GM12801 (cell line): ENCODE data around the gene PHLDA2.

Source experiments
- TF ChIP-seq, protein P1 (sequence below): IDR thresholded peaks from one replicate; pipeline ENCODE4 v1.5.1; 2011; ENCODE audit warnings: control low read depth; ENCODE audit not compliant: insufficient read length; ENCODE audit errors: extremely low read depth

The PHLDA2 gene

DNA sequence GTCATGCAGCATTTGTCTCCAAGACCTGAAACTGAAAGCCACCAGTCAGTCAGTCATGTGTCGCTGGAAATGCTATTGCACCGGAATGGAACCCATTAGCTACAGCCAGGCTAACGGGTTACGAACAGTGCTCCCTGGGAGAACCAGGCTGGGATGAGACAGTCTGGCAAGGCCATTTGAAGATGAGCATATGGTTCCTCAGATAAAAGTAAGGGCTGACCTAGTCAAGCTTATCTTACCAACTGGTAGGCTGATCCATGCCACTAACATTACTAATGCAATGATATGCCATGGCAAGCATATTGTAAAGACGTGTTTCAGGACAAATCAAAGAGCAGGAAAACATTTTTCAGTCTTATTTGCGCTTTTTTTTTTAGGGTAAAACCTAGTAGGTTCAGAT lies 34.5 kb upstream of the PHLDA2 start:
- TF ChIP-seq, protein P1, sequence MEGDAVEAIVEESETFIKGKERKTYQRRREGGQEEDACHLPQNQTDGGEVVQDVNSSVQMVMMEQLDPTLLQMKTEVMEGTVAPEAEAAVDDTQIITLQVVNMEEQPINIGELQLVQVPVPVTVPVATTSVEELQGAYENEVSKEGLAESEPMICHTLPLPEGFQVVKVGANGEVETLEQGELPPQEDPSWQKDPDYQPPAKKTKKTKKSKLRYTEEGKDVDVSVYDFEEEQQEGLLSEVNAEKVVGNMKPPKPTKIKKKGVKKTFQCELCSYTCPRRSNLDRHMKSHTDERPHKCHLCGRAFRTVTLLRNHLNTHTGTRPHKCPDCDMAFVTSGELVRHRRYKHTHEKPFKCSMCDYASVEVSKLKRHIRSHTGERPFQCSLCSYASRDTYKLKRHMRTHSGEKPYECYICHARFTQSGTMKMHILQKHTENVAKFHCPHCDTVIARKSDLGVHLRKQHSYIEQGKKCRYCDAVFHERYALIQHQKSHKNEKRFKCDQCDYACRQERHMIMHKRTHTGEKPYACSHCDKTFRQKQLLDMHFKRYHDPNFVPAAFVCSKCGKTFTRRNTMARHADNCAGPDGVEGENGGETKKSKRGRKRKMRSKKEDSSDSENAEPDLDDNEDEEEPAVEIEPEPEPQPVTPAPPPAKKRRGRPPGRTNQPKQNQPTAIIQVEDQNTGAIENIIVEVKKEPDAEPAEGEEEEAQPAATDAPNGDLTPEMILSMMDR = no peak

DNA sequence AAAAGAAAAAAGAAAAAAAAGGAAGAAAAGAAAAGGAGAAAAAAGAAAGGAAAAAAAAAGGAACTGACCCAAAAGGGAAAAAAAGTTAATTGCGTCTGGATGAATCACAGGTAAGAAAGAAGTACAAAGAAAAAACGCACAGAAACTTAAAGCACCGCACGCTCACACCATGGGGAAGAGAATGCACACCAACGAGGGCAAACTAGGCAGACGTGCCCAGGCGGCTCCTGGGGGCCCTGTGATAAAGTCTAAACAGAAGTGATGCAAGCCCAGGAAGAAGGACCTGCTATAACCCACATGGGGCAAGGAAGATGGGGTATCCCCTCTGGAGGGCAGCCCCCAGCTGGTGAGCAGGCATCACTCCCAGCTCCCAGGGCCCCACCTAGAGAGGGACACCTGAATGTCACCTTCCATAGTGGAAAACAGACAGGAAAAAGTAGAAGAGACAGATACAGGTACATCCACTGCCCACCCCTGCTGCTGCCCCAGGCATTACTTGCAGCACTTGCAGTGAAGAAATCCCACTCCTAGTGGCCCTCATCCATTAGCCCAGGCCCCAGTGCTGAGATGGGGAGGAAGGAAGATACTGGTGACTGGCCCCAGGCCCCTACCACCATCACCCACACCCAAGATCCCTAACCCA lies 34.0 kb upstream of the PHLDA2 start:
- TF ChIP-seq, protein P1 = no peak

DNA sequence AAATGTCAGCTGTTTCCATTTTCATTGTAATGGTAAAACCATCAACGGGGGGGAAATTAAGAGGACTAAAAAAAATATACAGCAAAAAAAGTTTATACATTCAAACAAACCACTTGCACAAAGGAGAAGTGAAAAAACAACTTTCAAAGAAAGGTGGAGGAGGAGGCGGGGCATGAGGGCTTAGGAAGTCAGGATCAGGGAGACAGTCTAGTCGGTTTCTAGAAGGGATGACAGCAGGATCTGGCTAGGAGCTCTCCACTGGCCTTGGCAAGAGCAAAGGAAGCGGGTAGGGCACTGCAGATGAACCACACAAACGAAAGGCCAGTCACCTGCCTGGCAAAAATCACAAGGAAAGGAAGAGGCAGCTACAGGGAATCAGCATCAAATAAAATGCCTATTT lies 31.9 kb upstream of the PHLDA2 start:
- TF ChIP-seq, protein P1 = no peak

- TF ChIP-seq, protein P1 = no peak
Measured at GRCh38 chr11:2960139-2960538, 30.9 kb upstream of the PHLDA2 start.

DNA sequence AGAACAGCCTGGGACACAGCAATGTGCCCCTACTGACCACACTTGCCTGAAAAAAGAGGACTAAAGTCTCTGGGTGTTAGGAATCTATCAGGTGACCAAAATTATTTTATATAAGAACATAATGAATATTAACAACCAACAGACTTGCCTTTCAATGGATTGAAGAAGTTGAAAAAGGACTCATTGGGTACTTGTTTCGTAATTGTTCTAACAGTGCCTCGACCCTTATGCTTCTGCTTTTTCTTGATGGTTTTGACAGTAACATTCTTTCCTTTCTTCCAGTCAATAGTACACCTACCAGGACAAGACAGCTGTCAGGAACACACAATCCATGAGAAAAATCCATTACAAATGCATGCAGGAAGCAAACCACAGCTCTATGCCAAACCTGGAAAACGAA lies 29.0 kb upstream of the PHLDA2 start:
- TF ChIP-seq, protein P1 = no peak

DNA sequence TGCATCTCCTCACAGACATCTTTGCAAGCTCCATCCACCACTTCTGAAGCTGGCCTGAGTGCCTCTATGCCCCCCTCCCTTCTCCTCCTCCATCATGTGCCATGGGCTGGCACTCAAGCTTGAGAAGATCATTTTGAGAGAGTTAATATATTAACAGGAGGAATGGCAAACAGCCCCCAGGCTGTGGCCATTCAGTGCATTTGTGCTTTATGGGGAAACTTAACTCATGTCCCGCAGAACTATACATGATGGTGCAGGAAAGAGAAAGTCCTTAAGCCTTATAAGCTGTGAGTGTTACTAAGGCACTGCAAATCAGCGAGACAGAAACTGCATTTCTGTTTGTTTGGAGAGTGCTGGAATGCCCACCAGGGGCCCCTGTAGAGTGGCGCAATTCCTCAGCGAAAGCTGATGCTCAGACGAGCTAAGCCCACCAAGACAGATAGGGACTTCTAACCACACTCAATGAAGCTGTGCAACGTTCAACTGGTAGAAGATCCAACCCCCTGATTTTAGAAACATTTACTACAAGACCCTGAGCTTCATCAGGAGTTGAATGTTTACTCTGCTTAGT lies 26.8 kb upstream of the PHLDA2 start:
- TF ChIP-seq, protein P1 = no peak

DNA sequence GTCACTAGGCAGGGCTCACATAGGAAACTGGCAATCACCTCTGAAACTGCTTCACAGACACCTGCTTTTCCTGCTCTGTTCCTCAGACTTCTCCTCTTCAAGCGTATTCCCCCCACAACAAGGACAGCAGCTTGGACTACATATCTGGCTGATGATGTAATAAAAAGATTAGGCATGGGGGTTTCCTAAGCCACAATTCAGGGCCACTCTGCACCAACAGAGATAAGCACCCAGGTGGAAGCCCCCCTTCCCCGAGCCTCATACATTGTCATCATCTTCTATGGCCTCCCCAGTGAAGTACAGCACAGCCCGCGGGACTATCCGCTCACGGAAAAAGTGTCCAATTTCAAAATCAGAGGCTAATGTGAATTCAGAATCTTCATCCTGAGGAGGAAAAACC lies 25.0 kb upstream of the PHLDA2 start:
- TF ChIP-seq, protein P1 = no peak
